Kidney capillary endothelial cell (primary cell): ENCODE measurements around the gene WNT5A.

Source experiments
- DNase-seq: peaks from one replicate; pipeline ENCODE4 v3.0.0-alpha.2; 2018; ENCODE audit warnings: low spot score

The WNT5A gene

GRCh38 chr3:55446850-55447249, 40.3 kb downstream of the WNT5A start:
- no peak for DNase-seq

GRCh38 chr3:55445551-55445950, 41.6 kb downstream of the WNT5A start:
- no peak for DNase-seq

GRCh38 chr3:55443346-55443745, 43.8 kb downstream of the WNT5A start:
- DNase-seq: no peak

- DNase-seq: no peak
Observed at GRCh38 chr3:55442861-55443260, 44.2 kb downstream of the WNT5A start.

GRCh38 chr3:55441499-55441898, 45.6 kb downstream of the WNT5A start:
- no peak for DNase-seq

- DNase-seq: no peak
Observed at GRCh38 chr3:55440104-55440708, 46.9 kb downstream of the WNT5A start.

GRCh38 chr3:55439657-55440056, 47.4 kb downstream of the WNT5A start:
- DNase-seq: no peak

GRCh38 chr3:55436644-55437043, 50.5 kb downstream of the WNT5A start:
- DNase-seq: no peak

GRCh38 chr3:55435491-55435890, 51.6 kb downstream of the WNT5A start:
- no peak for DNase-seq

GRCh38 chr3:55434789-55435188, 52.3 kb downstream of the WNT5A start:
- peak; percentile 9 for DNase-seq

- DNase-seq: no peak
Observed at GRCh38 chr3:55431041-55431440, 56.1 kb downstream of the WNT5A start.

- DNase-seq: no peak
Observed at GRCh38 chr3:55427739-55428138, 59.4 kb downstream of the WNT5A start.

GRCh38 chr3:55426486-55426885, 60.6 kb downstream of the WNT5A start:
- no peak for DNase-seq

- no peak for DNase-seq
Observed at GRCh38 chr3:55423782-55424181, 63.3 kb downstream of the WNT5A start.

GRCh38 chr3:55417211-55417610, 69.9 kb downstream of the WNT5A start:
- no peak for DNase-seq

- no peak for DNase-seq
Observed at GRCh38 chr3:55416331-55416821, 70.7 kb downstream of the WNT5A start.
